T47D (cell line): ENCODE results near the gene IP6K3.

Source experiments
- DNase-seq, 2 experiments: peaks; one replicate each; pipeline versions ENCODE4 v3.0.0 to v3.0.0-alpha.2; 2011 to 2012; ENCODE audit warnings: low read depth in 1 of 2, low spot score in 1 of 2
- JUND ChIP-seq: IDR thresholded peaks from 2 replicates; pipeline ENCODE4 v1.6.1; 2012; ENCODE audit warnings: low read depth
- in situ Hi-C: cut with HindIII; loops from 2 replicates; pipeline ENCODE4 v1.10.0; 2016; ENCODE audit warnings: low sequenced_read_pairs, low pct_unique_long_range_greater_than_20kb

The IP6K3 gene

DNA sequence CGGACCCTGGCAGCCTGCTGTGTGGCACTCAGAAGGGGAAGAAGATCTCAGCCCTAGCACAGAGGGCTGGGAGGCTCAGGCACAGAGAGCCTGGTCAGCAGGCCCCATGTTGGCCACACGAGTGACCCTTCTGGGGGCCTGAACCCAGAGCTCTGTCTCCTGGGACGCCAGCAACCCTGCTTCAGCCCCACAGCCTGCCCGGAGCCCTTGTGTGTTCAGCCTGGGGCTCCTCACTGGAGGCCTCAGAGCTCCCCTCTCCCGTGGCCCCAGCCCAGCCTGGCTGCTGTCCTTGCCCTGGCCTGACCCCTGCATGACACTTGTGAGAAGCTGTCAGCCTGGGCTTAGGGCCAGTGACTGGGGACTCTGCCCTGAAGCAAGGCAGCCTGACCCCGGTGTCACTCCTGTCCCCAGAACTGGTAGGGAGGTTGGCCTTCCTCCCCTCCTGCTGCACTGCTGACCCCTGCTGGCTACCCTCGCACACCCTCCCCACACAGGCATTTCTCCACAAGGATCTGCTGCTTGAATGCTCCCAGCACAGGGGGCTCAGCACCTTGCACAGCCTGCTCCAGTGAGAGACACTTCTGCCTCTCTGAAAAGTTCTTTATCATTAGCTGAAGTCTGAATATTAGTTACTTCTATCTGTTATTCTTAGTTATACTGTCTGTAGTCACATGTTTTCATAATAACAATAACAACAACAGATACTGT lies 15.4 kb upstream of the IP6K3 start:
- in situ Hi-C loops, result no loop called here
- TF ChIP-seq JUND, result no peak
- peak; percentile 44 to 79 for DNase-seq

DNA sequence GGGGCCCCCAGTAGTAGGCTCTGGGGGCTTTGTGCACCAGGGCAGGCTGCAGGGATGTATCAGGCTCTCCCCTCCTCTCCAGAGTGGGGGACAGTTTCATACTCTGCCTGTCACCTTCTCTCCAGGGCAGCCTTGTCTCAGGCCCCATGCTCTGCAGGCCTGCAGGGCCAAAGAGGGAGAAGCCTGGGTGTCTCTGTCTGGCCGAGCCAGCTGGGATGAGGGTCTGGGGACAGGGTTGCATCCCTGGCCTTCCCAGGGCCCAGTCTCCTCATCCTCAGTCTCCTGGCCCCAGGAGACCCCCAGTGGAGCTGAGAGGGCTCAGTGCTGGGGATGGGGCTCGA lies 14.8 kb upstream of the IP6K3 start:
- TF ChIP-seq JUND, result no peak
- in situ Hi-C loops, result no loop called here
- no peak for DNase-seq

DNA sequence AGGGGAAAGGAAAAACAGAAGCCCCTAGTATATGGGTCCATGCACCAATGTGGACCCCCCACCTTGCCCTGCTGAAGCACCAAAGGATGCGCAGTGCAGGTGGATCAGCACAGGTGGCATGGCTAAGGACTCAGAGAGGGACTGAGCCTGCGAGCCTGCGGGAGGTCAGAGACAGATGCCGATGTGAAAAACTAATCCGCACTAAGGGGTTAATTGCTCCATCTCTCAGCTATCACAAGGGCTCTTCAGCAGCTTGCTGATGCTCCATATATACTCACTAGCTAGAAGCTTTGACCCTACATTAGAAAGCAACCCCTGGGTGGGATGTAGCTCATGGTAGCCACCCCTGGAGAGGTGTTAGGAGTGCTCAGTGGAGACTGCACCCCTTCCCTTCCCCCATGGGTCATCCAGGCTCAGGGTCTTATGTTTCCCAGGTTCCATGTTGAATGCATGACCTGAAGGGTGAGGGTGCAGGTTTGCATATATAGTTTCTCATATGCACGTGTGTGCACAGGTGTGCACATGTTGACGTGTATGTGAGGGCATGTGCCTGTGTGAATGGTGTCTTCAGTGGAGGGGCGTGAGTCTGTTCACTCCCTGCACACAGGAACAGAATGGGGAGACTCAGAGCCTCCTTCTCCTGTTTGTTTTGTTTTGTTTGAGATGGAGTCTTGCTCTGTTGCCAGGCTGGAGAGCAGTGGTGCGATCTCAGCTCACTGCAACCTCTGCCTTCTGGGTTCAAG lies 13.4 kb upstream of the IP6K3 start:
- in situ Hi-C loops, result no loop called here
- no peak for DNase-seq
- no peak for TF ChIP-seq JUND

DNA sequence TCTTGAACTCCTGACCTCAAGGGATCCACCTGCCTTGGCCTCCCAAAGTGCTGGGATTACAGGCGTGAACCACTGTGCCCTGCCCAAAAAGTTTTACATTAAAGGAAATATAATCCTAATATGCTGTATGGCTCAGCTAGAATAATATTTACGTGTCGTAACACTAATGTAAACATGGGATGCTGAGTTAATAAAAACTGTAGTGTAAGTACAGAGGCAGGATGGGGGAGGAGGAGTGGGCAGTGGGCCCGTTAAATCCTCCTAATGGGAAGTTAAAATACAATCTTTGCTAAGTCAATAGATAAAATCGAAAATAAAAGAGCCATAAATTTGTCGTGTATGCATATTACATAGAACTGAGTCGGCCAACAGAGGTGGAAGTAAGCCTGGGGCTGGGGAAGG lies 12.1 kb upstream of the IP6K3 start:
- peak in 1 of 2 experiments; percentile 30 for DNase-seq
- in situ Hi-C loops, result no loop called here
- no peak for TF ChIP-seq JUND

DNA sequence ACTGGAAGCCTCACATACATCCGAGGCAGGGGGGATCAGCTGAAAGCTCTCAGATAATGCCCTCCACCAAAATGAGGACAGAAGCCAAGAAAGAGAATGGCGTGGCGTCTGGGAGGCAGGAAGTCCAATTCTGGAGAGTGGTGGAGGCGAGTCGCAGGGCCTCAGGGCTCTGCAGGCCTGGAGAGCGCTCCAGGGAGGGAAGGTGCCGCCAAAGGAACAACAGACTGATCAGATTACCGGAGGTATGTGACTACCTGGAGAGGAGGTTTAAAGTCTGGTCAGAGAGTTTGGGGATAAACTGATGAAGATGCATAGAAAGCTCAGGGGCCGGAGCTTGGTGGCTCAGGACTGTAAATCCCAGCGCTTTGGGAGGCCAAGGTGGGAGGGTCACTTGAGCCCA lies 11.2 kb upstream of the IP6K3 start:
- DNase-seq, result no peak
- in situ Hi-C loops, result no loop called here
- TF ChIP-seq JUND, result no peak

DNA sequence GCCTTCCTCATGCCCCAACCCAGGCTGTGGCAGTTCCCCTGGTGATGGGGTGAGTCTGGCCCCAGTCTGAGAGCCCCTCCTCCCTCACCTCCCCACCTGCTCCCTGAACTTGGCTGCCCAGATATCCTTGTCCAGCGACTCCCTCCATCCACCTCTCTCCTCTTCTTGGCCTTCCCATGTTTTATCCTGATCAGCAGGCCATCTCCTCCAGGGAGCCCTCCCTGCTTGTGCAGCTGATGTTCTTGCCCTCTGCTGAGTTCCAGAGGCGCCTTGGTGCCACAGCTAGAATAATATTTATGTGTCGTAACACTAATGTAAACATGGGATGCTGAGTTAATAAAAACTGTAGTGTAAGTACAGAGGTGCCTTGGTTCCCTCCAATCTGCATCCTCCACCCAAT lies 10.4 kb upstream of the IP6K3 start:
- no peak for DNase-seq
- in situ Hi-C loops, result no loop called here
- TF ChIP-seq JUND, result no peak

DNA sequence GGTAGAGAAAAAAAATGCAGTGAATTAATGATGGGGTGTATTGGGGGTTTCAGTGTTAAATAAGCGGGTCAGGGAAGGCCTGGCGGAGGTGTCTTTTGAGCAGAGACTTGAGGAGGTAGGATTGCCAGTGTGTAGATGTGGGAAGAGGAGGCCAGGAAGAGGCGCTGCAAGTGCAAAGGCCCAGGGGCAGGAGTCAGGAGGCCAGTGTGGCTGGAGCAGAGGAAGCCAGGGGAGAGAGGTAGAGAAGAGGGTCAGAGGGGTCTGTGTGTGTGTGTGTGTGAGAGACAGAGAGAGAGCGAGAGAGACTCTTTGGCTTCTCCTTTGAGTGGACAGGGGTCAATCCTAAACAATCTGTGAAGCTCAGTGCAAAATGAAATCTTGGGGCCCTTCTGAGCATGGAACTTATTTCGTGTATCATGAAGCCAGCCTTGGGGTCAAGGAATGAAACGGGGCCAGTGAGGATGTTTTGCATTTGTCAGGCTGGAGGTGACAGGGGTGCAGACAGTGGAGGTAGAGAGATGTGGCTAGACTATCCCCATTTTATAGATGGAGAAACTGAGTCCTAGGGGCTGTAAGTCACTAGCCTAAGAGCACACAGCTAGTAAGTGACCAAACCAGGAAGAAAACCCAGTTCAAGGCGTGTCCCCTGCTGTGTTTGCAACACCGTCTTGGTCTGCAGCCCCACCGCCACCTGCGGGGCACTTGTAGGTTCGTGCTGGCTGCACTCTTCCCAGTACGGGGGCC lies 9.7 kb upstream of the IP6K3 start:
- no peak for DNase-seq
- in situ Hi-C loops, result no loop called here
- TF ChIP-seq JUND, result no peak

DNA sequence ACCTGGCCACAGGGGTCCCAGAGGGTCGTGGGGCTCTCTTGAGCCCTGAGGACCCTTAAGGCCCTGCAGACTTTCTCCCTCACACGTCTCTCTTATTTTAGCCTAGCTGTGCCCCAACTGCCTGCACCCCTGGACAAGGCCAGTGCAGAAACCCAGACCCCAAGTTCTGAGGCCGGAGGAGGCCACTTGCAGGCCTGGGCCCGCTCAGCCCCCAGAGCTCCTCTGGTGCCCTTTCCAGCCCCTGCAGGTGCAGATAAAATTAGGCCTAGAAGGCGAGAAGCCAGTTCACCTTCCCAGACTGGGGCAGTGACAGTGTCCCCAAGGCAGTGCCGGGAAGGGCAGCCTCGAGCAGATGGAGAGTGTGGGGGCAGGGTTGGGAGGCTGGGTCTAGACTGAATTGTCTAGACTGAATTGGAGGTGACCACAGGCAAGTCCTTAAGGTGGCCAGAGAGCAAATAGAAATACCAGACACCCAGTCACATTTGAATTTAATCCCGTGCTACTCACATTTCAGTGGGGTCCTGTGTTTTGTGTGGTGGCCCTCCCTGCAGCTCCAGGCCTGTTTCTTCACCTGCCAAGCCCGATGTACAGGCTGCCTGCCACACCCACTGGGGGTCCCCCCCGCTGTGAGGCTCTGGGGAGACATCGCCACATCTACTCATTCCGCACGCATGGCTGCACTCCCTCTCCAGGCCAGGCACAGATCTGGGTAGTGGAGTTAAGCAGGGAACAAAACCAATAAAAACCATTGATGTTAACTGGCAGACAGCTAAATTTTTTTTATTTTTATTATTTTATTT lies 8.6 kb upstream of the IP6K3 start:
- DNase-seq, result no peak
- in situ Hi-C loops, result no loop called here
- no peak for TF ChIP-seq JUND

DNA sequence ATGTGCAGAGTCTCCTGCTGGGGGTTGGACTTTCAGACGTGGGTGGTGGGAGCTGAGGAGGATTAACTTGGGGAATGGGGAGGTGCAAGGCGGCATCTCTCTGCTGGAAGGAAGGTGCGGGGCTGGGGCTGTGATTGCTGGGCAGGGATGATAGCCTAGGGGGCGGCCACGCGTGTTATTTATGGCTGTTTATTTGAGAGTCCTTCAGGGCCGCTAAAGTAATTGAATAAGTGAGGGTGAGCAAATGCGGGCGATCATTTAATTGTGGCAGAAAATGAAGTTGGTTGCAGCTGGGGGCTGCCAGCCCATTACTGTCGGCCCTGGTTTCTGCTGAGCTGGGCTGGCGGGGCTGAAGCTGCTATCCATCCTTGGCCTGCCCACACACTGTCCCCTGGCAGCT lies 7.5 kb upstream of the IP6K3 start:
- DNase-seq, result no peak
- in situ Hi-C loops, result no loop called here
- TF ChIP-seq JUND, result no peak

DNA sequence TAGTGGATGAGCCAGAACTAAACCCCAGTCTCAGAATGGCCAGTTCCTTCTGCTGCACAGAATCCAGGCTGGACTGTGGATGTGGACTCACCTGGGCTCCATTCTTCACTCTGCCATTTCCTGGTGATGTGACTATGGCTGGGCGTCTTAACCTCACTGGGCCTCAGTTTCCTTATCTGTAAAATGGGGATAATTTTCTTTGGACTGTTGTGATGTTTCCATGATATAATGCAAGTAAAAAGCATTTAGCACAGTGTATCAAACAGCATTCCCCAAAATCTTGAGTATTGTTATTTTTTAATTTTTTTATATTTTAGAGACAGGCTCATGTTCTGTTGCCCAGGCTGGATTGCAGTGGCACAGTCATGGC lies 5.9 kb upstream of the IP6K3 start:
- DNase-seq, result no peak
- in situ Hi-C loops, result no loop called here
- TF ChIP-seq JUND, result no peak

DNA sequence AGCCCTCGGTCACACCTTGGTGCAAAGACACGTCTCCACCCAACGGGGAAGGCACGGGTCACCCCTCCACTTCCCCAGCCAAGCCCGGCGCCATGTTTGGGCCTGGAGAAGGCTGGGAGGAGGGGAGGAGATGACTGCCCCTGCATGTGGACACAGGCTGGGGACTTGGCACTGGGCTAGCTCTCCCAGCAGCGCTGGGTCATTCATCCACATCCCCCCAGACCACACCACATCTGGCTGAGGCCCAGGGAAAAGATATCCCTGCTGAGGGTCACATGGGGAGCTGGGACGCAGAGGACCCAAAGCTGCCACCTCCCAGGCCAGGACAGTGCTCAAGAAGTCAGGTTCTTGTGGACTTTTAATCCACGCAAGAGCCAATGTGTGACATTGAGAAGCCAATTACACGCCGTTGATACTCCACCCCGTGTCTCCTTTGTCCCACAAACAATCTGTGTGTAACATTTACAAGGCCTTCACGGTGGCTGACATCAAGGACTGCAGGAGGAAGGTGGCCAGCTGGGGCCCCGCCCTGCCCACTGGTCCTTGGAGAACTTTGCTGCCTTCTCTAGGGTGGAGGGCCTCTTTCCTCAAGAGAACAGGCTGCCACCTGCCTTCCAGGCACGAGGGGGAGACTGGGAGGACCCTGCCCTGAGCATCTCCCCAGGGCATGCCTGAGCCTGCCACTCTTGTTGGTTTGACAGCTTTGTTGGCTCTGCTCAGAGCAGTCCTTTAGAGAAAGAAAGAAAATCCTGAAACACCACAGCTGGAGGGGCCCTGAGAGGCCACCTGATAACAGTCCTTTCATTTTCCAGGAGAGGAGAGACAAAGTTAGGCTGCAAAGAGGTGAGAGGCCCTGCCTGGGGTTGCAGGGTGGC lies 5.3 kb upstream of the IP6K3 start:
- no peak for DNase-seq
- no peak for TF ChIP-seq JUND
- in situ Hi-C loops, result no loop called here
